ENCODE results near the gene PTPRN2.

DNA sequence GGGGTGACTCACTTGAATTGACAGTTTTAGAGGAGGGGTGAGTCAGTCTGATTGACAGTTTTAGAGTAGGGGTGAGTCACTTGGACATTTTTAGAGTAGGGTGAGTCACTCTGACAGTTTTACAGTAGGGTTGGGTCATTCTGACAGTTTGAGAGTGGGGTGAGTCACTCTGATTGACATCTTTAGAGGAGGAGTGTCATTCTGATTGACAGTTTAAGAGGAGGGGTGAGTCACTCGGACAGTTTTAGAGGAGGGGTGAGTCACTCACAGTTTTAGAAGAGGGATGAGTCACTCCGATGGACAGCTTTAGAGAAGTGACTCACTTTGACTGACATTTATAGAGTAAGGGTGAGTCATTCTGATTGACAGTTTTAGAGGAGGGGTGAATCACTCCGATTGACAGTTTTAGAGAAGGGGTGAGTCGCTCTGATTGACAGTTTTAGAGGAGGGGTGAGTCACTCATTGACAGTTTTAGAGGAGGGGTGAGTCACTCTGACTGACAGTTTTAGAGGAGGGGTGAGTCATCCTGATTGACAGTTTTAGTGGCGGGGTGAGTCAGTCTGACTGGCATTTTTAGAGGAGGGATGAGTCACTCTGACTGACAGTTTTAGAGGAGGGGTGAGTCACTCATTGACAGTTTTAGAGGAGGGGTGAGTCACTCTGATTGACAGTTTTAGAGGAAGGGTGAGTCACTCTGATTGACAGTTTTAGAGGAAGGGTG is 655.0 kb downstream of the PTPRN2 start:
- TF ChIP-seq, protein P1, sequence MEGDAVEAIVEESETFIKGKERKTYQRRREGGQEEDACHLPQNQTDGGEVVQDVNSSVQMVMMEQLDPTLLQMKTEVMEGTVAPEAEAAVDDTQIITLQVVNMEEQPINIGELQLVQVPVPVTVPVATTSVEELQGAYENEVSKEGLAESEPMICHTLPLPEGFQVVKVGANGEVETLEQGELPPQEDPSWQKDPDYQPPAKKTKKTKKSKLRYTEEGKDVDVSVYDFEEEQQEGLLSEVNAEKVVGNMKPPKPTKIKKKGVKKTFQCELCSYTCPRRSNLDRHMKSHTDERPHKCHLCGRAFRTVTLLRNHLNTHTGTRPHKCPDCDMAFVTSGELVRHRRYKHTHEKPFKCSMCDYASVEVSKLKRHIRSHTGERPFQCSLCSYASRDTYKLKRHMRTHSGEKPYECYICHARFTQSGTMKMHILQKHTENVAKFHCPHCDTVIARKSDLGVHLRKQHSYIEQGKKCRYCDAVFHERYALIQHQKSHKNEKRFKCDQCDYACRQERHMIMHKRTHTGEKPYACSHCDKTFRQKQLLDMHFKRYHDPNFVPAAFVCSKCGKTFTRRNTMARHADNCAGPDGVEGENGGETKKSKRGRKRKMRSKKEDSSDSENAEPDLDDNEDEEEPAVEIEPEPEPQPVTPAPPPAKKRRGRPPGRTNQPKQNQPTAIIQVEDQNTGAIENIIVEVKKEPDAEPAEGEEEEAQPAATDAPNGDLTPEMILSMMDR (IDR thresholded peaks at IDR 0.05) = no peak
- no peak for TF ChIP-seq POLR2AphosphoS5 (IDR thresholded peaks at IDR 0.05)
- no peak for TF ChIP-seq POLR2A (IDR thresholded peaks at IDR 0.05)
